ENCODE results near the gene AGAP3. TPM values are rescaled to one million over a fixed set of nuclear protein-coding genes. Genes with fewer than 3 reads are reported as not detected.

The AGAP3 gene
- total RNA-seq, 1 donor from 2014 or later: 152 TPM

DNA sequence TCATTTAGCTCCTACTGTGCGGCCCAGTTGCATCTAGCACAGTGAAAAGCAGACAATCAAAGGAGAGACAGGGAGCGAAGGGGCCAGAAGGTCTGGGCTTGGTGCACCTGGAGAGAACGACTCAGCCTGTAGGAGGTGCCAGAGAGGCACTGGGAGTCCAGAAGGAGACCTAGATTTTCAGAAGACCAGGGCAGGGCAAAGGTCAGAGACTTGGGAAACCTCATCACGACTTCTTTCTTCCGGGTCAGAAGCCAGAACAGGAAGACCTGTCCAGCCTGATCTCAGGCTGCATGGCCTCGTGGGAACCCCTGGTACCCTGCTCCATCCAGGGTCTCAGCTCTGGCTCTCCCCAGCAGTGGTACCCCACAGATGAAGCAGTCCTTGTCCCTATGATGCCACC, 5.2 kb downstream of the AGAP3 start:
- no peak overlapping the region for H3K27ac ChIP-seq
- peaks cover 9% of the 10 kb centered on the region for H3K36me3 ChIP-seq
- TF ChIP-seq, protein P1, sequence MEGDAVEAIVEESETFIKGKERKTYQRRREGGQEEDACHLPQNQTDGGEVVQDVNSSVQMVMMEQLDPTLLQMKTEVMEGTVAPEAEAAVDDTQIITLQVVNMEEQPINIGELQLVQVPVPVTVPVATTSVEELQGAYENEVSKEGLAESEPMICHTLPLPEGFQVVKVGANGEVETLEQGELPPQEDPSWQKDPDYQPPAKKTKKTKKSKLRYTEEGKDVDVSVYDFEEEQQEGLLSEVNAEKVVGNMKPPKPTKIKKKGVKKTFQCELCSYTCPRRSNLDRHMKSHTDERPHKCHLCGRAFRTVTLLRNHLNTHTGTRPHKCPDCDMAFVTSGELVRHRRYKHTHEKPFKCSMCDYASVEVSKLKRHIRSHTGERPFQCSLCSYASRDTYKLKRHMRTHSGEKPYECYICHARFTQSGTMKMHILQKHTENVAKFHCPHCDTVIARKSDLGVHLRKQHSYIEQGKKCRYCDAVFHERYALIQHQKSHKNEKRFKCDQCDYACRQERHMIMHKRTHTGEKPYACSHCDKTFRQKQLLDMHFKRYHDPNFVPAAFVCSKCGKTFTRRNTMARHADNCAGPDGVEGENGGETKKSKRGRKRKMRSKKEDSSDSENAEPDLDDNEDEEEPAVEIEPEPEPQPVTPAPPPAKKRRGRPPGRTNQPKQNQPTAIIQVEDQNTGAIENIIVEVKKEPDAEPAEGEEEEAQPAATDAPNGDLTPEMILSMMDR (IDR thresholded peaks at IDR 0.05): peak; percentile 54
- peak; percentile 30 for ATAC-seq
- H3K4me3 ChIP-seq: no peak overlapping the region
- peaks cover 43% of the 10 kb centered on the region for H3K4me1 ChIP-seq
- DNase-seq: no peak
- no peaks in the 10 kb centered on the region for H3K9me3 ChIP-seq
- no peaks in the 10 kb centered on the region for H3K27me3 ChIP-seq
- intact Hi-C loops (cut with DNase I): no loop called here

DNA sequence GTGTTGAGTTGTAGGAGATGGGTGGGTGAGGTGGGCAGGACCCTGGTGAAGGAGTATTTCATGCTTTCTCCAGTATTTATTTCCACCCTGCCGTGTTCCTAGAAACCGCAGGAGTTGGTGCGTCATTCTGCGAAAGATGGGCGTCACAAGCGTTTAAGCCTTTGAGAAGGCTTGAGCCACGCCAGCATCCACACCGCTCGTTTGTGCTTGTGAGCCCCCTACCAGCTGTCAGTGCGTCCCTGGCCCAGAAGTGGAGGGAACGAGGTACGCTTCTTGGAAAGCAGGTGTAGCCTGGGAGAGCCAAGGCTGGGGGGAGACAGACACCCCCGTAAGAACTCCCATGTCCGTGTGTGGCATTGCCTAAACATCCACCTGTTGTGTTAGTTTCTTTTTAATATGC, 5.7 kb downstream of the AGAP3 start:
- Histone ChIP-seq H3K36me3 (peaks cover 9% of the 10 kb centered on the region), H3K9me3 (no peaks in the 10 kb centered on the region), H3K4me3 (no peak overlapping the region), H3K27me3 (no peaks in the 10 kb centered on the region), H3K4me1 (peaks cover 43% of the 10 kb centered on the region), H3K27ac (no peak overlapping the region)
- intact Hi-C loops (cut with DNase I): no loop called here
- TF ChIP-seq, protein P1 (IDR thresholded peaks at IDR 0.05): no peak
- DNase-seq (no peak), ATAC-seq (no peak)

DNA sequence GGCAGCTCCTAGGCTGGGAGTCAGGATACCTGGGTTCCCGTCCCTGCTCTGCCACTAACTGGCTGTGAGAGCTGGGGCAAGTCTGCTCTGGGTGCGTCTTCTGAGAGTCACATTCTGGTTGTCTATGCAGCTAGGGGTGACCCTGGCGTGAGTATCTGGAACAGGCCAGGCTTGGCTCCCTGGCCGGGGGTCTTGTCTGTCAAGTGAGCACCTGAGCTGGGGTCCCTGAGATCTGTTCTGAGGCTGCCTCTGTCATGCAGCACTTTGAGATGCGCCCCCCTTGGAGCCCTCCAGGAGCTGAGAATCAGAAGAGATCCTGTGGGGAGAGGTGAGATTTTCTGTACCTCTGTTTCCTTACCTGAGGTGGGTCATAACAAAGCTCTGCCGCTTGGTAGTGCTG, 7.5 kb downstream of the AGAP3 start:
- Histone ChIP-seq H3K9me3 (no peaks in the 10 kb centered on the region), H3K4me3 (no peak overlapping the region), H3K4me1 (peaks cover 30% of the 10 kb centered on the region), H3K27ac (no peak overlapping the region), H3K27me3 (no peaks in the 10 kb centered on the region), H3K36me3 (peaks cover 9% of the 10 kb centered on the region)
- no peak for ATAC-seq
- intact Hi-C loops (cut with DNase I): no loop called here
- TF ChIP-seq, protein P1 (IDR thresholded peaks at IDR 0.05): no peak
- no peak for DNase-seq

DNA sequence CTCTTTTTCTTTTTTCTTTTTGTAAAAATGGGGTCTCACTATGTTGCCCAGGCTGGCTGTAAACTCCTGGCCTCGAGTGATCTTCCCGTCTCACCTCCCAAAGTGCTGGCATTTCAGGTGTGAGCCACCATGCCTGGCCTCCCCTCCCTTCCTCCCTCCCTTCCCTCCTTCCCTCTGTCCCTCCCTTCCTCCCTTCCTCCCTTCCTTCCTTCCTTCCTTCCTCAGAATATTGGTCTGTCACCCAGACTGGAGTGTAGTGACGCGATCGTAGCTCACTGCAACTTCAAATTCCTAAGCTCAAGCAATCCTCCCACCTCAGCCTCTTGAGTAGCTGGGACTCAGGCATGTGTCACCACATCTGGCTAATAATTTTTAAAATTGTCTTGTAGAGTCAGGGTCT, 8.4 kb downstream of the AGAP3 start:
- TF ChIP-seq, protein P1 (IDR thresholded peaks at IDR 0.05): no peak
- Histone ChIP-seq H3K9me3 (no peaks in the 10 kb centered on the region), H3K27me3 (no peaks in the 10 kb centered on the region), H3K36me3 (peaks cover 9% of the 10 kb centered on the region), H3K4me3 (no peak overlapping the region), H3K27ac (no peak overlapping the region), H3K4me1 (peaks cover 23% of the 10 kb centered on the region)
- ATAC-seq: no peak
- intact Hi-C loops (cut with DNase I): no loop called here
- DNase-seq: no peak

DNA sequence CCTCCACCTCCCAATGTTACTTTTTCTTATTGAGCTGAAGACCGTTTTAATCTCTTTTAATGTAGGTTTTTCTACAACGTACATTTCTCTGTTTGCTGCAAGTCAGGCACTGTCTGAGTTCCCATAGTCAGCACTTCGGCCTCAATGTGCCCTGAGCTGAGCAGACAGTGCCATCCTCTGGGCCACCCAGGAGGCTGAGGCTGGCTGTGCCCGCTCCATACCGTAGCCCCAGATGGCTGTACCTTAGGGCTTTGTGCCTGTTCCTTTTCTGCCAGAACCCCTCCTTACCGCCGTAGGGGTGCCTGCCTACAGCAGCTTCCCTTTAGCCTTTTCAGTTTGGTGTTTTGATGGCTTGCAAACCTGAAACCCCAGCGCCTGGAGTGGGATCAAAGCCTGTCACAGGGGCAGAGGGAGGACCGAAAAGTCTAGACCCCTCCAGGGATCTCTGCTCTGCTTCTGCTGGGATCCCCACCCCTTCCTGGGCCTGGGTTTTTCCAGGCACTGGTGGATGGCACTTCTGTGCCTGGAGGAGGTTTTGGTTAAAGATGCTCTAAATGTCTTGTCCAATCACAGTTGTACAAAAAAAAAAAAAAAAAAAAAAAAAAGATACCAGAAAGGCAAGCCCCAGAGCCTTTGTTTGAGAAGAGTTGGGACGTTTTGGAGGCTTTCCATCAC, 9.0 kb downstream of the AGAP3 start:
- H3K27ac ChIP-seq: no peak overlapping the region
- H3K36me3 ChIP-seq: peaks cover 9% of the 10 kb centered on the region
- intact Hi-C loops (cut with DNase I): no loop called here
- no peaks in the 10 kb centered on the region for H3K9me3 ChIP-seq
- DNase-seq (no peak), ATAC-seq (no peak)
- TF ChIP-seq, protein P1 (IDR thresholded peaks at IDR 0.05): no peak
- no peak overlapping the region for H3K4me3 ChIP-seq
- no peaks in the 10 kb centered on the region for H3K27me3 ChIP-seq
- peaks cover 17% of the 10 kb centered on the region for H3K4me1 ChIP-seq
